Measurements from ENCODE around the gene CCDC78. TPM values are rescaled to one million over a fixed set of nuclear protein-coding genes. Genes with fewer than 3 reads are reported as not detected.
A peak's percentile ranks its signal among the peaks of the same experiment; 100 is the strongest.

CCDC78 gene
- total and polyA plus RNA-seq, 2 of the 4 experiments (the other 2 are of a cell fraction), result 0.54 to 4.6 TPM

DNA sequence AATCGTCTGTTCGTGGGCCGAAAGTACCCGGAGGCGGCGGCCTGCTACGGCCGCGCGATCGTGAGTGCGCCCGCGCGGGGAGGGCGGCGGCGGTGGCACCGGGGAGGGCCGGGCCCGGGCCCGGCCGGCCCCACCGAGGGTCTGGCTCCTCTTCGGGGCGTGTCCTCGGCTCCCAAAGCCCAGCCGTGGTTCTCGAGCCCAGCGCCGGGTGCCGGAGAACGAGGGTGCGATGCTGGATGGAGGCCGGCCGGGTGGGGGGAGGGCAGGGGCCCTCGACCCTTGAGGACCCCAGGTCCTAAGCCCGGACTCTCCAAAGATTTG, 45.7 kb downstream of the CCDC78 start:
- CTCF ChIA-PET, result no interaction called here
- in situ Hi-C loops (cut with MboI; ENCODE audit: low sequenced_read_pairs), result no loop called here
- Histone ChIP-seq H3K14ac (replicated peaks; ENCODE audit: low read depth, low read length) (peak overlapping the region; percentile 76), H2BK20ac (ENCODE audit: low read depth, low read length) (no peak overlapping the region), H4K8ac (ENCODE audit: low read depth in 2 of 2, low read length in 2 of 2) (peak overlapping the region; percentile 74 to 86; a peak in 2 of 4 replicates), H4K5ac (ENCODE audit: low read depth, low read length) (peak overlapping the region; percentile 54; the same call in 1 of the 2 replicates), H3K4ac (ENCODE audit: low read depth, low read length) (peak overlapping the region; percentile 83; the same call in 1 of the 2 replicates), H3K4me3 (ENCODE audit: insufficient read depth, low read depth, low read length) (peak overlapping the region; percentile 96), H3K4me1 (ENCODE audit: control insufficient read depth, insufficient read depth, low read length) (peaks cover 22% of the 10 kb centered on the region), H4K91ac (ENCODE audit: insufficient read depth, low read depth, low read length) (no peak overlapping the region), H2BK120ac (ENCODE audit: low read depth, low read length) (no peak overlapping the region), H3K9me1 (ENCODE audit: insufficient read depth, low read length) (peaks cover 15% of the 10 kb centered on the region), H3K79me1 (ENCODE audit: low read depth in 1 of 2, low read length in 2 of 2) (peaks cover 9 to 40% of the 10 kb centered on the region in 2 experiments; a peak in 3 of 4 replicates), H3K36me3 (ENCODE audit: control insufficient read depth, insufficient read depth, low read length) (peaks cover 27% of the 10 kb centered on the region), H2BK5ac (ENCODE audit: low read depth, low read length, poor library complexity, severe bottlenecking) (peak overlapping the region; percentile 74), H2AK9ac (replicated peaks; ENCODE audit: low read depth, low read length, poor library complexity) (peak overlapping the region; percentile 95), H2AK5ac (ENCODE audit: low read depth, low read length) (no peak overlapping the region), H3K18ac (ENCODE audit: low read depth, low read length) (no peak overlapping the region), H2BK15ac (ENCODE audit: low read depth, low read length) (no peak overlapping the region), H3K27me3 (ENCODE audit: control insufficient read depth, insufficient read depth, low read length) (no peaks in the 10 kb centered on the region), H4K20me1 (ENCODE audit: insufficient read depth, low read length) (peaks cover 34% of the 10 kb centered on the region), H3K23ac (ENCODE audit: low read depth, low read length) (peak overlapping the region; percentile 53; the same call in 1 of the 2 replicates), H3K9me3 (ENCODE audit: control insufficient read depth, insufficient read depth, low read length) (no peaks in the 10 kb centered on the region), H3K9ac (ENCODE audit: low read depth, low read length) (peak overlapping the region; percentile 80), H3K27ac (ENCODE audit: insufficient read depth, low read length) (peak overlapping the region; percentile 82), H2AFZ (replicated peaks; ENCODE audit: low read length, poor library complexity) (peak overlapping the region; percentile 93), H3K4me2 (ENCODE audit: low read depth, low read length) (peak overlapping the region; percentile 98), H3K56ac (ENCODE audit: extremely low read depth, insufficient read depth, low read length) (no peak overlapping the region)
- dilution Hi-C loops (cut with HindIII; ENCODE audit: low sequenced_read_pairs, unreplicated experiment), result no loop called here
- intact Hi-C loops (cut with micrococcal nuclease), result no loop called here
- BruUV-seq (replicated peaks), result no TSS peak
- 1% methylated on average over 24 of the region's 38 CpGs; no CpG with 5 or more reads in 1 of the 2 experiments for WGBS, 2 experiments (ENCODE audit: extremely low coverage in 2 of 2, insufficient read length in 1 of 2)
- POLR2A ChIA-PET (ENCODE audit: unreplicated experiment), result no interaction called here
- TF ChIP-seq, protein P1, sequence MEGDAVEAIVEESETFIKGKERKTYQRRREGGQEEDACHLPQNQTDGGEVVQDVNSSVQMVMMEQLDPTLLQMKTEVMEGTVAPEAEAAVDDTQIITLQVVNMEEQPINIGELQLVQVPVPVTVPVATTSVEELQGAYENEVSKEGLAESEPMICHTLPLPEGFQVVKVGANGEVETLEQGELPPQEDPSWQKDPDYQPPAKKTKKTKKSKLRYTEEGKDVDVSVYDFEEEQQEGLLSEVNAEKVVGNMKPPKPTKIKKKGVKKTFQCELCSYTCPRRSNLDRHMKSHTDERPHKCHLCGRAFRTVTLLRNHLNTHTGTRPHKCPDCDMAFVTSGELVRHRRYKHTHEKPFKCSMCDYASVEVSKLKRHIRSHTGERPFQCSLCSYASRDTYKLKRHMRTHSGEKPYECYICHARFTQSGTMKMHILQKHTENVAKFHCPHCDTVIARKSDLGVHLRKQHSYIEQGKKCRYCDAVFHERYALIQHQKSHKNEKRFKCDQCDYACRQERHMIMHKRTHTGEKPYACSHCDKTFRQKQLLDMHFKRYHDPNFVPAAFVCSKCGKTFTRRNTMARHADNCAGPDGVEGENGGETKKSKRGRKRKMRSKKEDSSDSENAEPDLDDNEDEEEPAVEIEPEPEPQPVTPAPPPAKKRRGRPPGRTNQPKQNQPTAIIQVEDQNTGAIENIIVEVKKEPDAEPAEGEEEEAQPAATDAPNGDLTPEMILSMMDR (conservative IDR thresholded peaks at IDR 0.05; ENCODE audit: low read depth, low read length), result no peak
- no peak for TF ChIP-seq FOS (IDR thresholded peaks at IDR 0.05; ENCODE audit: low read depth, low read length)
- no peak for TF ChIP-seq MAFK (IDR thresholded peaks at IDR 0.05; ENCODE audit: low read depth, low read length)
- no peak for TF ChIP-seq RAD21 (IDR thresholded peaks at IDR 0.05; ENCODE audit: low read length)
- TF ChIP-seq NFE2L2 (IDR thresholded peaks at IDR 0.05; ENCODE audit: low read depth, low read length), result no peak
- TF ChIP-seq CEBPB (IDR thresholded peaks at IDR 0.05; ENCODE audit: low read depth, low read length), result no peak
- TF ChIP-seq SMC3 (IDR thresholded peaks at IDR 0.05; ENCODE audit: low read depth, low read length), result no peak
- TF ChIP-seq MXI1 (IDR thresholded peaks at IDR 0.05; ENCODE audit: borderline replicate concordance, low read depth, low read length), result no peak
- TF ChIP-seq, protein P2, sequence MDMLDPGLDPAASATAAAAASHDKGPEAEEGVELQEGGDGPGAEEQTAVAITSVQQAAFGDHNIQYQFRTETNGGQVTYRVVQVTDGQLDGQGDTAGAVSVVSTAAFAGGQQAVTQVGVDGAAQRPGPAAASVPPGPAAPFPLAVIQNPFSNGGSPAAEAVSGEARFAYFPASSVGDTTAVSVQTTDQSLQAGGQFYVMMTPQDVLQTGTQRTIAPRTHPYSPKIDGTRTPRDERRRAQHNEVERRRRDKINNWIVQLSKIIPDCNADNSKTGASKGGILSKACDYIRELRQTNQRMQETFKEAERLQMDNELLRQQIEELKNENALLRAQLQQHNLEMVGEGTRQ (IDR thresholded peaks at IDR 0.05; ENCODE audit: low read depth, low read length), result no peak
- ATAC-seq (ENCODE audit: low read depth) (peak; percentile 2), DNase-seq (no peak)

Measured in IMR-90 (cell line).